H9 (cell line): ENCODE results near the gene WEE2. TPM values are rescaled to one million over a fixed set of nuclear protein-coding genes. Genes with fewer than 3 reads are reported as not detected.
A peak's percentile ranks its signal among the peaks of the same experiment; 100 is the strongest.

ENCODE experiments used
- DNase-seq: peaks from one replicate; pipeline ENCODE4 v3.0.0-alpha.2; 2017
- H2AFZ ChIP-seq: one replicate; pipeline ENCODE4 v1.6.1; 2013; ENCODE audit warnings: mild to moderate bottlenecking, low read length, control low read depth, moderate library complexity
- H2AK5ac ChIP-seq: 2 replicates; pipeline ENCODE4 v1.6.1; 2013; ENCODE audit warnings: low read length, control low read depth, mixed read lengths; ENCODE audit not compliant: insufficient read length
- H2BK120ac ChIP-seq: one replicate; pipeline ENCODE4 v1.6.1; 2013; ENCODE audit warnings: low read depth, mild to moderate bottlenecking, low read length, control low read depth, inconsistent platforms; ENCODE audit not compliant: poor library complexity, severe bottlenecking
- H2BK12ac ChIP-seq: 2 replicates; pipeline ENCODE4 v1.6.1; 2013; ENCODE audit warnings: low read length, control low read depth, mixed read lengths, low read depth; ENCODE audit not compliant: insufficient read length
- H2BK15ac ChIP-seq: 2 replicates; pipeline ENCODE4 v1.6.1; 2013; ENCODE audit warnings: low read depth, low read length, control low read depth
- H2BK20ac ChIP-seq: one replicate; pipeline ENCODE4 v1.6.1; 2013; ENCODE audit warnings: low read depth, mild to moderate bottlenecking, low read length, control low read depth, inconsistent platforms; ENCODE audit not compliant: poor library complexity, severe bottlenecking
- H2BK5ac ChIP-seq: 2 replicates; pipeline ENCODE4 v1.6.1; 2013; ENCODE audit warnings: low read length, control low read depth, mixed read lengths; ENCODE audit not compliant: insufficient read length
- H3K14ac ChIP-seq: 2 replicates; pipeline ENCODE4 v1.6.1; 2013; ENCODE audit warnings: low read length, control low read depth; ENCODE audit not compliant: insufficient read depth
- H3K18ac ChIP-seq: 2 replicates; pipeline ENCODE4 v1.6.1; 2013; ENCODE audit warnings: low read depth, mild to moderate bottlenecking, mixed read lengths, low read length, control low read depth; ENCODE audit not compliant: insufficient read length
- H3K23ac ChIP-seq: 2 replicates; pipeline ENCODE4 v1.6.1; 2013; ENCODE audit warnings: low read length, control low read depth, mixed read lengths, low read depth; ENCODE audit not compliant: insufficient read length
- H3K23me2 ChIP-seq: 2 replicates; pipeline ENCODE4 v1.6.1; 2013; ENCODE audit warnings: low read depth, mild to moderate bottlenecking, mixed read lengths, low read length, control low read depth; ENCODE audit not compliant: insufficient read length, poor library complexity, severe bottlenecking
- H3K27ac ChIP-seq: 2 replicates; pipeline ENCODE4 v1.5.1; 2013; ENCODE audit warnings: low read length, control low read depth, mixed read lengths, low read depth; ENCODE audit not compliant: insufficient read length
- H3K27me3 ChIP-seq: 2 replicates; pipeline ENCODE4 v1.6.1; 2013; ENCODE audit warnings: low read length, control low read depth, inconsistent platforms; ENCODE audit not compliant: insufficient read depth
- H3K4ac ChIP-seq: 2 replicates; pipeline ENCODE4 v1.6.1; 2013; ENCODE audit warnings: low read depth, mild to moderate bottlenecking, control low read depth, inconsistent platforms, low read length, moderate library complexity
- H3K4me1 ChIP-seq: 2 replicates; pipeline ENCODE4 v1.6.1; 2013; ENCODE audit warnings: low read length, control low read depth, inconsistent platforms; ENCODE audit not compliant: insufficient read depth
- H3K4me2 ChIP-seq: 2 replicates; pipeline ENCODE4 v1.6.1; 2013; ENCODE audit warnings: low read length, control low read depth, mixed read lengths; ENCODE audit not compliant: insufficient read length, insufficient read depth
- H3K56ac ChIP-seq: 2 replicates; pipeline ENCODE4 v1.6.1; 2013; ENCODE audit warnings: low read depth, mild to moderate bottlenecking, mixed read lengths, low read length, control low read depth; ENCODE audit not compliant: insufficient read length
- H3K79me1 ChIP-seq: 2 replicates; pipeline ENCODE4 v1.6.1; 2013; ENCODE audit warnings: low read depth, mild to moderate bottlenecking, moderate library complexity, low read length, control low read depth, inconsistent platforms; ENCODE audit not compliant: insufficient read depth, poor library complexity, severe bottlenecking
- H3K79me2 ChIP-seq: 2 replicates; pipeline ENCODE4 v1.6.1; 2013; ENCODE audit warnings: low read length, control low read depth, inconsistent platforms; ENCODE audit not compliant: insufficient read depth
- H3K9ac ChIP-seq: 2 replicates; pipeline ENCODE4 v1.6.1; 2013; ENCODE audit warnings: low read length, control low read depth, mixed read lengths; ENCODE audit not compliant: insufficient read length; ENCODE audit errors: extremely low read depth
- H3K9me3 ChIP-seq: one replicate; pipeline ENCODE4 v1.6.1; 2013; ENCODE audit warnings: low read depth, low read length, inconsistent platforms; ENCODE audit not compliant: control insufficient read depth
- H3T11ph ChIP-seq: one replicate; pipeline ENCODE4 v1.6.1; 2013; ENCODE audit warnings: mild to moderate bottlenecking, low read length, control low read depth, inconsistent platforms
- H4K20me1 ChIP-seq: one replicate; pipeline ENCODE4 v1.6.1; 2013; ENCODE audit not compliant: control insufficient read depth, insufficient read length, insufficient read depth
- H4K5ac ChIP-seq: 2 replicates; pipeline ENCODE4 v1.6.1; 2013; ENCODE audit warnings: low read depth, mild to moderate bottlenecking, mixed read lengths, low read length, control low read depth; ENCODE audit not compliant: insufficient read length
- H4K8ac ChIP-seq: replicated peaks from 2 replicates; pipeline ENCODE4 v1.6.1; 2013; ENCODE audit warnings: low read length, control low read depth, mixed read lengths, low read depth; ENCODE audit not compliant: insufficient read length
- H4K91ac ChIP-seq: 2 replicates; pipeline ENCODE4 v1.6.1; 2013; ENCODE audit warnings: low read depth, mild to moderate bottlenecking, moderate library complexity, mixed read lengths, low read length, control low read depth; ENCODE audit not compliant: insufficient read length
- H3K27ac Mint-ChIP-seq, 3 experiments: 2 replicates in 2 of 3; 3 replicates in 1 of 3; pipeline ENCODE4 v1.8.0; 2020 to 2021; ENCODE audit warnings: mixed read lengths in 3 of 3, mild to moderate bottlenecking in 1 of 3, moderate library complexity in 1 of 3
- H3K27me3 Mint-ChIP-seq: 2 replicates; pipeline ENCODE4 v1.8.0; 2021; ENCODE audit warnings: low read depth, mild to moderate bottlenecking, moderate library complexity, mixed read lengths
- H3K36me3 Mint-ChIP-seq, 3 experiments: 2 replicates in 2 of 3; 3 replicates in 1 of 3; pipeline ENCODE4 v1.8.0; 2020 to 2021; ENCODE audit warnings: low read depth in 3 of 3, mixed read lengths in 3 of 3; ENCODE audit not compliant: insufficient read depth in 1 of 3
- H3K4me1 Mint-ChIP-seq, 2 experiments: 2 replicates each; pipeline ENCODE4 v1.8.0; 2020; ENCODE audit warnings: mixed read lengths in 2 of 2
- H3K4me3 Mint-ChIP-seq, 2 experiments: 2 replicates in 1 of 2; 3 replicates in 1 of 2; pipeline ENCODE4 v1.8.0; 2020 to 2021; ENCODE audit warnings: mild to moderate bottlenecking in 2 of 2, mixed read lengths in 2 of 2, moderate library complexity in 1 of 2
- H3K9me3 Mint-ChIP-seq, 2 experiments: 2 replicates in 1 of 2; 3 replicates in 1 of 2; pipeline ENCODE4 v1.8.0; 2020; ENCODE audit warnings: mild to moderate bottlenecking in 2 of 2, mixed read lengths in 2 of 2, moderate library complexity in 1 of 2
- WGBS: extraction: QIAGEN DNeasy Blood & Tissue Kit; methylation state at CpG from one replicate; pipeline ENCODE4 v1.1.7; 2013; ENCODE audit warnings: missing lambda C conversion rate, low lambda C conversion rate, mixed read lengths; ENCODE audit not compliant: insufficient read length; ENCODE audit errors: extremely low coverage; 5-methylcytosine and 5-hydroxymethylcytosine counted together
- total RNA-seq: library from RNA; stranded (reverse); gene quantifications from 2 replicates; pipeline ENCODE4 v1.2.1, GENCODE V29; 2021
- TF ChIP-seq, protein P1 (sequence below): fragments of 200-600 bp; sonication (generic); conservative IDR thresholded peaks from 3 replicates; pipeline ENCODE4 v1.8.0; 2021; ENCODE audit warnings: antibody characterized with exemption, mild to moderate bottlenecking

WEE2 gene
- total RNA-seq, 1 experiment from 2014 or later: not detected

GRCh38 chr7:141754939-141755338, 46.8 kb downstream of the WEE2 start:
- Histone ChIP-seq H2BK12ac (no peak overlapping the region), H3K4me2 (no peak overlapping the region), H3K9me3 (peaks cover 20% of the 10 kb centered on the region), H4K20me1 (no peaks in the 10 kb centered on the region), H3K27me3 (no peaks in the 10 kb centered on the region), H3K9ac (no peak overlapping the region), H2BK120ac (no peak overlapping the region), H3K56ac (no peak overlapping the region), H3K4me1 (no peaks in the 10 kb centered on the region; the same call in 1 of the 2 replicates), H3K23ac (no peak overlapping the region), H4K8ac (no peak overlapping the region), H2AFZ (no peak overlapping the region), H2BK20ac (no peak overlapping the region), H3K79me2 (no peaks in the 10 kb centered on the region), H3K14ac (no peak overlapping the region), H2BK5ac (no peak overlapping the region), H4K5ac (no peak overlapping the region), H3K79me1 (no peaks in the 10 kb centered on the region), H3K27ac (no peak overlapping the region), H3K4ac (no peak overlapping the region), H3T11ph (no peak overlapping the region), H2AK5ac (no peak overlapping the region), H2BK15ac (no peak overlapping the region), H3K18ac (no peak overlapping the region), H3K23me2 (no peaks in the 10 kb centered on the region), H4K91ac (no peak overlapping the region)
- WGBS: no CpG with 5 or more reads among the region's 6 CpGs
- peaks cover 28% of the 10 kb centered on the region in 2 experiments for H3K9me3 Mint-ChIP-seq
- peaks cover 0 to 3% of the 10 kb centered on the region in 2 experiments; a peak in 2 of 4 replicates for H3K4me1 Mint-ChIP-seq
- TF ChIP-seq, protein P1, sequence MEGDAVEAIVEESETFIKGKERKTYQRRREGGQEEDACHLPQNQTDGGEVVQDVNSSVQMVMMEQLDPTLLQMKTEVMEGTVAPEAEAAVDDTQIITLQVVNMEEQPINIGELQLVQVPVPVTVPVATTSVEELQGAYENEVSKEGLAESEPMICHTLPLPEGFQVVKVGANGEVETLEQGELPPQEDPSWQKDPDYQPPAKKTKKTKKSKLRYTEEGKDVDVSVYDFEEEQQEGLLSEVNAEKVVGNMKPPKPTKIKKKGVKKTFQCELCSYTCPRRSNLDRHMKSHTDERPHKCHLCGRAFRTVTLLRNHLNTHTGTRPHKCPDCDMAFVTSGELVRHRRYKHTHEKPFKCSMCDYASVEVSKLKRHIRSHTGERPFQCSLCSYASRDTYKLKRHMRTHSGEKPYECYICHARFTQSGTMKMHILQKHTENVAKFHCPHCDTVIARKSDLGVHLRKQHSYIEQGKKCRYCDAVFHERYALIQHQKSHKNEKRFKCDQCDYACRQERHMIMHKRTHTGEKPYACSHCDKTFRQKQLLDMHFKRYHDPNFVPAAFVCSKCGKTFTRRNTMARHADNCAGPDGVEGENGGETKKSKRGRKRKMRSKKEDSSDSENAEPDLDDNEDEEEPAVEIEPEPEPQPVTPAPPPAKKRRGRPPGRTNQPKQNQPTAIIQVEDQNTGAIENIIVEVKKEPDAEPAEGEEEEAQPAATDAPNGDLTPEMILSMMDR: peak; percentile 72
- H3K36me3 Mint-ChIP-seq: peaks cover 85 to 100% (median 86%) of the 10 kb centered on the region in 3 experiments
- peak; percentile 38 for DNase-seq
- H3K27ac Mint-ChIP-seq: no peak overlapping the region
- no peaks in the 10 kb centered on the region for H3K27me3 Mint-ChIP-seq
- no peak overlapping the region for H3K4me3 Mint-ChIP-seq
